HL-60 (cell line): ENCODE measurements around the gene ITGA8.

Experiments
- GABPA ChIP-seq: IDR thresholded peaks from 2 replicates; pipeline ENCODE4 v1.6.1; 2012; ENCODE audit warnings: low read depth
- TF ChIP-seq, protein P1 (sequence below): IDR thresholded peaks from one replicate; pipeline ENCODE4 v1.5.1; 2011; ENCODE audit warnings: low read length, control low read depth, inconsistent platforms; ENCODE audit not compliant: insufficient read depth

DNA sequence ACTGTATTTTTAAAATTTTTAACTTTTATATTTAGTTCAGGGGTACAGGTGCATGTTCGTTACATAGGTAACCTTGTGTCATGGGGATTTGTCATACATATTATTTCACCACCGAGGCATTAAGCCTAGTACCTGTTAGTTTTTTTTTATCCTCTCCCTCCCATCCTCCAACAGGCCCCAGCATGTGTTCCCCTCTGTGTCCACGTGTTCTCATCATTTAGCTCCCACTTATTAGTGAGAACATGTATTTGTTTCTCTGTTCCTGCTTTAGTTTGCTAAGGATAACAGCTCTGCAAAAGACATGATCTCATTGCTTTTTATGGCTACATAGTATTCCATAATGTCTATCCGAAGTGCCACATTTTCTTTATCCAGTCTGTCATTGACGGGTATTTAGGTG, 22.4 kb upstream of the ITGA8 start:
- TF ChIP-seq, protein P1, sequence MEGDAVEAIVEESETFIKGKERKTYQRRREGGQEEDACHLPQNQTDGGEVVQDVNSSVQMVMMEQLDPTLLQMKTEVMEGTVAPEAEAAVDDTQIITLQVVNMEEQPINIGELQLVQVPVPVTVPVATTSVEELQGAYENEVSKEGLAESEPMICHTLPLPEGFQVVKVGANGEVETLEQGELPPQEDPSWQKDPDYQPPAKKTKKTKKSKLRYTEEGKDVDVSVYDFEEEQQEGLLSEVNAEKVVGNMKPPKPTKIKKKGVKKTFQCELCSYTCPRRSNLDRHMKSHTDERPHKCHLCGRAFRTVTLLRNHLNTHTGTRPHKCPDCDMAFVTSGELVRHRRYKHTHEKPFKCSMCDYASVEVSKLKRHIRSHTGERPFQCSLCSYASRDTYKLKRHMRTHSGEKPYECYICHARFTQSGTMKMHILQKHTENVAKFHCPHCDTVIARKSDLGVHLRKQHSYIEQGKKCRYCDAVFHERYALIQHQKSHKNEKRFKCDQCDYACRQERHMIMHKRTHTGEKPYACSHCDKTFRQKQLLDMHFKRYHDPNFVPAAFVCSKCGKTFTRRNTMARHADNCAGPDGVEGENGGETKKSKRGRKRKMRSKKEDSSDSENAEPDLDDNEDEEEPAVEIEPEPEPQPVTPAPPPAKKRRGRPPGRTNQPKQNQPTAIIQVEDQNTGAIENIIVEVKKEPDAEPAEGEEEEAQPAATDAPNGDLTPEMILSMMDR = no peak
- TF ChIP-seq GABPA = no peak
